Body of pancreas (tissue), 4 donors: ENCODE results near the gene ASB13.

Experiments
- CTCF ChIP-seq, 7 experiments: fragments of 450-650 bp in 4 of 7; fragments of 200-600 bp in 3 of 7; sonication (generic) in 3 of 7; IDR thresholded peaks; one replicate each; pipeline ENCODE4 v1.5.1; 2016 to 2019; ENCODE audit warnings: antibody characterized with exemption in 7 of 7
- POLR2A ChIP-seq, 3 donors: fragments of 450-650 bp; IDR thresholded peaks; one replicate each; pipeline ENCODE4 v1.6.1; 2016; ENCODE audit warnings: antibody characterized with exemption in 3 of 3, mild to moderate bottlenecking in 2 of 3

DNA sequence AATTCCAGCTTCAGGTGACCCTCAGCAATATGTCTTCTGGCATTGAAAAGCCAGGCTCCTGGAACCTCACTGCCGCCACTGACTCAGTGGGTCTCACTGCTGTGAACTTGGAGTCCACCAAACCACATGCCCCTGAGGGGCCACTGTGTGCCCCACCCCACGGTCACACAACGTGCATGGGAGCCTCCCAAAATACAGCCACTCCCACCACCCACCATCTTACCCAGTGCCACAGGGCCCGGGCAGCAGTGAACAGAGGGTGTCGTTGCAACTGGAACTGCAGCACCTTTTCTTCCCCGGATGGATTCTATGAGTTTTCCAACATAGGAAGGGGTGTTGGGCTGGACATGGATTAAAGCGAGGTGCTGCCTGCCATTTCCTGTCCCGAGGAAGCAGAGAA is 60.1 kb downstream of the ASB13 start:
- TF ChIP-seq CTCF (IDR thresholded peaks at IDR 0.05) (no peak), POLR2A (IDR thresholded peaks at IDR 0.05) (no peak)
